ENCODE results near the gene CARD11. TPM values are rescaled to one million over a fixed set of nuclear protein-coding genes. Genes with fewer than 3 reads are reported as not detected.
A peak's percentile ranks its signal among the peaks of the same experiment; 100 is the strongest.

Gene CARD11
- total RNA-seq, 4 donors from 2014 or later, result 0.24 to 0.38 (median 0.29) TPM; not detected in 1

GRCh38 chr7:3037259-3037658 is 6.4 kb downstream of the CARD11 start:
- 81% methylated on average over 4 of the region's 4 CpGs for WGBS

GRCh38 chr7:3034591-3035150 is 9.0 kb downstream of the CARD11 start:
- Histone ChIP-seq H3K4me3 (no peak overlapping the region), H3K36me3 (no peaks in the 10 kb centered on the region), H3K9me3 (no peaks in the 10 kb centered on the region), H3K4me1 (no peaks in the 10 kb centered on the region), H3K27ac (no peak overlapping the region), H3K27me3 (no peaks in the 10 kb centered on the region)
- TF ChIP-seq POLR2AphosphoS5 (IDR thresholded peaks at IDR 0.05), result no peak
- TF ChIP-seq POLR2A (IDR thresholded peaks at IDR 0.05), result no peak
- DNase-seq (ENCODE audit: low spot score in 2 of 2), result peak in 1 of 2 donors; percentile 52
- 96% methylated on average over 26 of the region's 26 CpGs for WGBS

More at GRCh38 chr7:3037259-3037658, 6.4 kb downstream of the CARD11 start:
- DNase-seq (ENCODE audit: low spot score in 2 of 2), result no peak
- Histone ChIP-seq H3K36me3 (no peaks in the 10 kb centered on the region), H3K4me3 (no peak overlapping the region), H3K27ac (no peak overlapping the region), H3K27me3 (peaks cover 5% of the 10 kb centered on the region), H3K4me1 (no peaks in the 10 kb centered on the region), H3K9me3 (no peaks in the 10 kb centered on the region)
- no peak for TF ChIP-seq CTCF (IDR thresholded peaks at IDR 0.05)
- no peak for TF ChIP-seq POLR2AphosphoS5 (IDR thresholded peaks at IDR 0.05)
- TF ChIP-seq POLR2A (IDR thresholded peaks at IDR 0.05), result no peak
- TF ChIP-seq EP300 (IDR thresholded peaks at IDR 0.05), result no peak

GRCh38 chr7:3033581-3033980 is 10.1 kb downstream of the CARD11 start:
- TF ChIP-seq POLR2AphosphoS5 (IDR thresholded peaks at IDR 0.05) (no peak), POLR2A (IDR thresholded peaks at IDR 0.05) (no peak), EP300 (IDR thresholded peaks at IDR 0.05) (no peak), CTCF (IDR thresholded peaks at IDR 0.05) (no peak)
- Histone ChIP-seq H3K27ac (no peak overlapping the region), H3K36me3 (no peaks in the 10 kb centered on the region), H3K4me1 (no peaks in the 10 kb centered on the region), H3K27me3 (no peaks in the 10 kb centered on the region), H3K4me3 (no peak overlapping the region), H3K9me3 (no peaks in the 10 kb centered on the region)
- DNase-seq (ENCODE audit: low spot score in 2 of 2), result peak in 1 of 2 donors; percentile 18
- 73% methylated on average over 12 of the region's 12 CpGs for WGBS

- no peaks in the 10 kb centered on the region for H3K4me1 ChIP-seq
- 81% methylated on average over 7 of the region's 7 CpGs for WGBS
- no peaks in the 10 kb centered on the region for H3K27me3 ChIP-seq
- DNase-seq (ENCODE audit: low spot score in 2 of 2), result peak in 1 of 2 donors; percentile 57
- no peak overlapping the region for H3K27ac ChIP-seq
- no peak overlapping the region for H3K4me3 ChIP-seq
- TF ChIP-seq POLR2AphosphoS5 (IDR thresholded peaks at IDR 0.05) (no peak), POLR2A (IDR thresholded peaks at IDR 0.05) (no peak), EP300 (IDR thresholded peaks at IDR 0.05) (no peak), CTCF (IDR thresholded peaks at IDR 0.05) (no peak)
- H3K36me3 ChIP-seq, result no peaks in the 10 kb centered on the region
- no peaks in the 10 kb centered on the region for H3K9me3 ChIP-seq
These were observed 10.5 kb downstream of the CARD11 start for GRCh38 chr7:3033136-3033535.

- 74% methylated on average over 4 of the region's 4 CpGs for WGBS
These were observed 11.4 kb downstream of the CARD11 start for GRCh38 chr7:3032256-3032655.

More at GRCh38 chr7:3032256-3032655, 11.4 kb downstream of the CARD11 start:
- DNase-seq (ENCODE audit: low spot score in 2 of 2), result peak in 1 of 2 donors; percentile 26
- H3K4me1 ChIP-seq, result no peaks in the 10 kb centered on the region
- no peak overlapping the region for H3K27ac ChIP-seq
- no peaks in the 10 kb centered on the region for H3K36me3 ChIP-seq
- TF ChIP-seq EP300 (IDR thresholded peaks at IDR 0.05), result no peak
- no peak for TF ChIP-seq POLR2AphosphoS5 (IDR thresholded peaks at IDR 0.05)
- TF ChIP-seq CTCF (IDR thresholded peaks at IDR 0.05), result no peak
- TF ChIP-seq POLR2A (IDR thresholded peaks at IDR 0.05), result no peak
- H3K4me3 ChIP-seq, result no peak overlapping the region
- peaks cover 3% of the 10 kb centered on the region for H3K27me3 ChIP-seq
- H3K9me3 ChIP-seq, result no peaks in the 10 kb centered on the region

Measured in suprapubic skin (tissue), 4 donors.